Stomach (tissue), 4 donors: ENCODE data around the gene SIK1.
"Not testable (repeated sequence)": the region's sequence is repeated elsewhere in the genome, so short reads cannot be mapped to it uniquely, and the experiment has no call there.

ENCODE experiments used
- CTCF ChIP-seq, 7 experiments: fragments of 450-650 bp in 4 of 7; fragments of 200-600 bp in 3 of 7; sonication (generic) in 3 of 7; IDR thresholded peaks; one replicate each; pipeline ENCODE4 v1.5.1; 2016 to 2019; ENCODE audit warnings: antibody characterized with exemption in 7 of 7, control low read depth in 2 of 7, mild to moderate bottlenecking in 1 of 7
- EP300 ChIP-seq: sonication (generic); formaldehyde crosslinking; IDR thresholded peaks from one replicate; pipeline ENCODE4 v1.6.1; 2017; ENCODE audit warnings: antibody characterized with exemption
- POLR2A ChIP-seq, 4 donors: fragments of 450-650 bp; IDR thresholded peaks; one replicate each; pipeline ENCODE4 v1.6.1; 2016; ENCODE audit warnings: antibody characterized with exemption in 4 of 4, control low read depth in 2 of 4, mild to moderate bottlenecking in 1 of 4, moderate library complexity in 1 of 4

- TF ChIP-seq CTCF (IDR thresholded peaks at IDR 0.05); POLR2A (IDR thresholded peaks at IDR 0.05); EP300: not testable (repeated sequence)
Observed at GRCh38 chr21:43456616-43457314, 29.8 kb upstream of the SIK1 start.
